GM10266 (cell line): ENCODE measurements around the gene CMC1.

Source experiments
- DNase-seq: peaks from one replicate; pipeline ENCODE4 v3.0.0; 2012; ENCODE audit errors: extremely low spot score
- CTCF ChIP-seq: IDR thresholded peaks from 2 replicates; pipeline ENCODE4 v1.5.1; 2012; ENCODE audit warnings: mild to moderate bottlenecking, low read depth; ENCODE audit not compliant: control insufficient read depth, insufficient read depth; ENCODE audit errors: missing control alignments

CMC1 gene

GRCh38 chr3:28212681-28213080 is 28.7 kb upstream of the CMC1 start:
- no peak for DNase-seq
- no peak for TF ChIP-seq CTCF

- no peak for TF ChIP-seq CTCF
- DNase-seq = no peak
These were observed 26.0 kb upstream of the CMC1 start for GRCh38 chr3:28215407-28215806.

- no peak for TF ChIP-seq CTCF
- no peak for DNase-seq
These were observed 23.1 kb upstream of the CMC1 start for GRCh38 chr3:28218071-28218916.

GRCh38 chr3:28218917-28219198 is 22.6 kb upstream of the CMC1 start:
- no peak for TF ChIP-seq CTCF
- DNase-seq = no peak

GRCh38 chr3:28224430-28224829 is 17.0 kb upstream of the CMC1 start:
- DNase-seq = no peak
- no peak for TF ChIP-seq CTCF

- no peak for TF ChIP-seq CTCF
- DNase-seq = no peak
These were observed 15.4 kb upstream of the CMC1 start for GRCh38 chr3:28226020-28226419.

GRCh38 chr3:28228623-28229022 is 12.8 kb upstream of the CMC1 start:
- TF ChIP-seq CTCF = no peak

More at GRCh38 chr3:28228623-28229022, 12.8 kb upstream of the CMC1 start:
- DNase-seq = no peak
